Heart left ventricle (tissue), 16 donors: ENCODE measurements around the gene ATF4. TPM values are rescaled to one million over a fixed set of nuclear protein-coding genes. Genes with fewer than 3 reads are reported as not detected.

Experiments used
- ATAC-seq, 4 donors: fragments of 200-7000 bp; cut with Tn5 transposase; one replicate each; pipeline ENCODE4 v1.9.1; 2020 to 2022; ENCODE audit warnings: moderate library complexity in 4 of 4, mild to moderate bottlenecking in 3 of 4, moderate number of reproducible peaks in 1 of 4
- DNase-seq, 5 donors: peaks; one replicate each; pipeline ENCODE4 v3.0.0-alpha.2; 2020
- H3K27ac ChIP-seq, 12 donors: fragments of 200-600 bp; sonication (generic) in 4 of 12; one replicate each; pipeline versions ENCODE4 v1.5.0 to v1.8.0; 2016 to 2022; ENCODE audit warnings: mild to moderate bottlenecking in 2 of 12
- H3K27me3 ChIP-seq, 9 donors: fragments of 200-600 bp; sonication (generic) in 2 of 9; one replicate each; pipeline versions ENCODE4 v1.5.1 to v1.8.0; 2016 to 2022; ENCODE audit warnings: mild to moderate bottlenecking in 3 of 9
- H3K36me3 ChIP-seq, 9 donors: fragments of 200-600 bp; sonication (generic) in 2 of 9; one replicate each; pipeline versions ENCODE4 v1.5.0 to v1.8.0; 2018 to 2022; ENCODE audit warnings: mild to moderate bottlenecking in 2 of 9
- H3K4me1 ChIP-seq, 12 donors: fragments of 200-600 bp; sonication (generic) in 4 of 12; one replicate each; pipeline versions ENCODE4 v1.5.0 to v1.8.0; 2016 to 2022; ENCODE audit warnings: mild to moderate bottlenecking in 3 of 12
- H3K4me3 ChIP-seq, 12 donors: fragments of 200-600 bp; sonication (generic) in 4 of 12; one replicate each; pipeline versions ENCODE4 v1.5.0 to v1.8.0; 2017 to 2022; ENCODE audit warnings: mild to moderate bottlenecking in 9 of 12, moderate library complexity in 4 of 12
- H3K9me3 ChIP-seq, 12 donors: fragments of 200-600 bp; sonication (generic) in 4 of 12; one replicate each; pipeline versions ENCODE4 v1.5.0 to v1.8.0; 2016 to 2022; ENCODE audit warnings: mild to moderate bottlenecking in 1 of 12
- POLR2A ChIP-seq, 2 donors: fragments of 450-650 bp; IDR thresholded peaks; one replicate each; pipeline ENCODE4 v1.6.1; 2017; ENCODE audit warnings: antibody characterized with exemption in 2 of 2, mild to moderate bottlenecking in 2 of 2, moderate library complexity in 2 of 2
- WGBS, 4 donors: extraction: QIAGEN DNeasy Blood & Tissue Kit in 2 of 4; methylation state at CpG; one replicate each; pipeline versions ENCODE4 v1.1.5 to v1.1.7; 2013 to 2018; 5-methylcytosine and 5-hydroxymethylcytosine counted together
- intact Hi-C, 10 donors: fragments of 100-400 bp; cut with DNase I; formaldehyde crosslinking; loops; one replicate each; pipeline versions ENCODE4 v1.11.1 to v1.14.2; 2022
- polyA plus RNA-seq, 2 donors: library from polyadenylated mRNA; stranded (reverse); fragments of 200-250 nt; gene quantifications; one replicate each; pipeline ENCODE4 v1.2.3, GENCODE V29; 2013
- total RNA-seq, 9 donors: library from RNA; depleted of rRNA in 2 of 9; stranded (reverse); fragments of >200 nt in 2 of 9; fragmentation: NEBNext Ultra II Directional in 3 of 9; extraction: Animal tissue kit (Norgen Biotek cat#: 25700) in 3 of 9; gene quantifications; one replicate each; pipeline versions ENCODE4 v1.1.0 to v1.2.4, GENCODE V29; 2016 to 2023
- TF ChIP-seq, protein P1 (sequence below), 12 donors: fragments of 200-600 bp; sonication (generic) in 4 of 12; IDR thresholded peaks; one replicate each; pipeline versions ENCODE4 v1.5.0 to v1.8.0; 2018 to 2022; ENCODE audit warnings: antibody characterized with exemption in 12 of 12, mild to moderate bottlenecking in 5 of 12
- donor health status: ischemic (EF 13 %, LVEDD 7.1; RV severe dilation, severe dysfunction).
- donor health status: healthy with polysubstance abuse.
- donor health status: DM: no; HTN: yes; CAD: no.
- donor health status: DM: no; HTN: no; CAD: no.
- donor health status: ischemic (EF 25% LVEDD 6.9; RV normal size, moderate dysfunction).
- donor health status: ischemic (EF 25% LVEDD 5.7; RV mildly dilated, moderate dysfunction).
- donor health status: healthy.
- donor health status: DM: yes; HTN: yes; CAD: no.
- donor health status: ischemic (EF 35%, LVEDD 5.7; RV mildly dilated, moderate dysfunction).
- donor health status: nonischemic (EF 11% LVEDD 7.7; RV severe dilation, severe dysfunction).
- donor health status: DM: yes; HTN: yes; CAD: no.
- donor health status: PGD.
- donor health status: ischemic (EF 29% LVEDD 5.4; RV normal size, mild dysfunction).
- donor health status: nonischemic (EF 23%, LVEDD 6.1; RV moderate dilation, normal function).

The ATF4 gene
- total and polyA plus RNA-seq, 11 donors = 117 to 458 (median 176) TPM

DNA sequence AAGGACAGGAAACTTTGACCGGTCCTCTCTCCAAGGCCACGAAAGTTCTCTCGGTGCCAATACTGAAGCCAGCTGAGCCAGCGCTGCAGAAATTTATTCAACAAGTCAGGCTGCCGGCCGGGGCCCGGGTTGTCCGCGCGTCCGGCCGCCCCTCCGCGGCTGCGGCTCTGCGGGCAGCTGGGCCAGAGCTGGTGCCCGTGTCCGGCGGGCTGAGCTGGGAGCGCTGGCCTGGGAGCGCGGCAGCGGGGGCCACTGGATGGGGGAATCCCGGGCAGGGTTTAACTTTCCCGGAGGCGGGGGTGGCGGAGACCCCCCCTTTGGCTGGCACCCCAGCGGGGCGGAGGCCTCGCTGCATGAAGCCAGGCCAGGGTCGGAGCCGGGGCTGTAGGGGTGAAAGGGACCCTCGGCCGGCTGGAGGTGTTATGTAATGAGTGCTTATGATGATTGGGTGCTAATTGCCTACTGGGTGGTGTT, 37.9 kb downstream of the ATF4 start:
- ATAC-seq (no peak), DNase-seq (no peak)
- intact Hi-C loops = loop anchor here in 3 of 10 donors (5.0 kb wide), 3 partner anchors 464 to 479 kb away; no protein-coding TSS in a partner anchor
- peaks cover 16 to 73% (median 29%) of the 10 kb centered on the region in 9 donors for H3K27me3 ChIP-seq
- H3K4me3 ChIP-seq = peak overlapping the region in 4 of 12 donors; percentile 5 to 45 (median 10)
- TF ChIP-seq POLR2A (IDR thresholded peaks at IDR 0.05) = no peak
- TF ChIP-seq, protein P1, sequence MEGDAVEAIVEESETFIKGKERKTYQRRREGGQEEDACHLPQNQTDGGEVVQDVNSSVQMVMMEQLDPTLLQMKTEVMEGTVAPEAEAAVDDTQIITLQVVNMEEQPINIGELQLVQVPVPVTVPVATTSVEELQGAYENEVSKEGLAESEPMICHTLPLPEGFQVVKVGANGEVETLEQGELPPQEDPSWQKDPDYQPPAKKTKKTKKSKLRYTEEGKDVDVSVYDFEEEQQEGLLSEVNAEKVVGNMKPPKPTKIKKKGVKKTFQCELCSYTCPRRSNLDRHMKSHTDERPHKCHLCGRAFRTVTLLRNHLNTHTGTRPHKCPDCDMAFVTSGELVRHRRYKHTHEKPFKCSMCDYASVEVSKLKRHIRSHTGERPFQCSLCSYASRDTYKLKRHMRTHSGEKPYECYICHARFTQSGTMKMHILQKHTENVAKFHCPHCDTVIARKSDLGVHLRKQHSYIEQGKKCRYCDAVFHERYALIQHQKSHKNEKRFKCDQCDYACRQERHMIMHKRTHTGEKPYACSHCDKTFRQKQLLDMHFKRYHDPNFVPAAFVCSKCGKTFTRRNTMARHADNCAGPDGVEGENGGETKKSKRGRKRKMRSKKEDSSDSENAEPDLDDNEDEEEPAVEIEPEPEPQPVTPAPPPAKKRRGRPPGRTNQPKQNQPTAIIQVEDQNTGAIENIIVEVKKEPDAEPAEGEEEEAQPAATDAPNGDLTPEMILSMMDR (IDR thresholded peaks at IDR 0.05) = no peak
- 7 to 14% (median 8%) methylated on average over 5 to 34 of the region's 34 CpGs for WGBS, 4 donors
- no peak overlapping the region for H3K27ac ChIP-seq
- H3K9me3 ChIP-seq = no peaks in the 10 kb centered on the region
- H3K4me1 ChIP-seq = peaks cover 0 to 22% (median 0%) of the 10 kb centered on the region in 12 donors
- no peaks in the 10 kb centered on the region for H3K36me3 ChIP-seq

DNA sequence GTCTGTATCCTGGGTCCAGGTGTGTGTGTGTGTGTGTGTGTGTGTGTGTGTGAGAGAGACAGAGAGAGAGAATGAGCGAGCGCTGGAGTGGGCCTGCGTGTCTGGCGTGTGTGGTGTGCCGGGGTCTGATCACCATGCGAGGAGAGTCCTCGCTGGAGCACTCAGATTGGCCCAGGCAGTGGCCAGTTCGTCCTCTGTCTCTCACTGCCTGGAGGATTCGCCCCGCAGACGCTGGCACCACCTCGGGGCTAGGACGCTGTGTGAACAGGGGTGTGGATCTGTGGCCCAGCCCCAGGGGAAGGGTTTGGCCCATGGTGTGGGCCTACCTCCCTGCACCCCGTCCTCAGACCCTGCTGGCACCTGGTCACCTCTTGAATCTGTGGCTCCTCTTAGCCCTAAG, 38.6 kb downstream of the ATF4 start:
- Histone ChIP-seq H3K4me3 (no peak overlapping the region), H3K27ac (no peak overlapping the region), H3K36me3 (no peaks in the 10 kb centered on the region), H3K4me1 (peaks cover 0 to 22% (median 0%) of the 10 kb centered on the region in 12 donors), H3K9me3 (no peaks in the 10 kb centered on the region), H3K27me3 (peaks cover 16 to 73% (median 29%) of the 10 kb centered on the region in 9 donors)
- ATAC-seq (peak in 2 of 4 donors; percentile 11 to 30), DNase-seq (no peak)
- intact Hi-C loops = loop anchor here in 3 of 10 donors (5.0 kb wide), 3 partner anchors 463 to 478 kb away; no protein-coding TSS in a partner anchor
- TF ChIP-seq POLR2A (IDR thresholded peaks at IDR 0.05) = no peak
- WGBS, 4 donors = 77 to 83% (median 82%) methylated on average over 14 of the region's 14 CpGs

DNA sequence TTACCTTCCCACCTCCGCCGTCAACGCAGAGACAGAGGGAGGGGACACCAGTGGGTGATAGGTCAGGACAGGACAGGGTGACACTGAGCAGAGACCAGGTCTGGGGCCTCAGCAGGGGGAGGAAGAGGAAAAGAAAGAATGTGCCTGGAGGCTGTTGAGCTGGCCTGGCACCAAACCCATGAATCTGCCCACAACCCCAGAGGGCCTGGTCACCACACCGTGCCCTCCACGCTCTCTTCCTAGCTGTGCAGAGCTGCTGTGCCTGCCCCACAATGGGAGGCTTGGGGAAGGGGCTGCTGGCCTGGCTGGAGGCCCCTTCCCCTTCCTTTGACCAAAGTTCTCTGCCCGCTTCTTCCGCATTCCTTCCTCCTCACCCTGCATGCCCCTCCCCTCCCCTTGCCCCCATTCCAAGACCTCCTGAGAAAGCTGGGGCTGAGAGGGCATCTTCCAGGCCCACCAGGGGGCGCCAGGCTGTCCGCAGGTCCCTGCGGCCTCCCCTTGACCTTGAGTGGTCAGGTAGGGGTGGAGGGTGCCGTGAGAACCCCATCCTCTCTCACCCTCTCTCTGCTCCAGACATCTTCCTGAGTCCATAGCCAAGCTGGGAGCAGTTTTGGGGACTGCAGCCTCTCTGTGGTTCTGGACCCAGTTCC, 39.2 kb downstream of the ATF4 start:
- ATAC-seq (peak in 2 of 4 donors; percentile 25), DNase-seq (no peak)
- Histone ChIP-seq H3K27ac (no peak overlapping the region), H3K4me1 (peaks cover 0 to 22% (median 0%) of the 10 kb centered on the region in 12 donors), H3K4me3 (no peak overlapping the region), H3K9me3 (no peaks in the 10 kb centered on the region), H3K36me3 (no peaks in the 10 kb centered on the region), H3K27me3 (peaks cover 16 to 71% (median 29%) of the 10 kb centered on the region in 9 donors)
- no peak for TF ChIP-seq POLR2A (IDR thresholded peaks at IDR 0.05)
- TF ChIP-seq, protein P1 (IDR thresholded peaks at IDR 0.05) = peak in 9 of 12 donors; percentile 15 to 39 (median 30)
- 27 to 38% (median 33%) methylated on average over 8 to 11 of the region's 11 CpGs for WGBS, 4 donors
- intact Hi-C loops = loop anchor here in 3 of 10 donors (5.0 kb wide), 3 partner anchors 463 to 478 kb away; no protein-coding TSS in a partner anchor

DNA sequence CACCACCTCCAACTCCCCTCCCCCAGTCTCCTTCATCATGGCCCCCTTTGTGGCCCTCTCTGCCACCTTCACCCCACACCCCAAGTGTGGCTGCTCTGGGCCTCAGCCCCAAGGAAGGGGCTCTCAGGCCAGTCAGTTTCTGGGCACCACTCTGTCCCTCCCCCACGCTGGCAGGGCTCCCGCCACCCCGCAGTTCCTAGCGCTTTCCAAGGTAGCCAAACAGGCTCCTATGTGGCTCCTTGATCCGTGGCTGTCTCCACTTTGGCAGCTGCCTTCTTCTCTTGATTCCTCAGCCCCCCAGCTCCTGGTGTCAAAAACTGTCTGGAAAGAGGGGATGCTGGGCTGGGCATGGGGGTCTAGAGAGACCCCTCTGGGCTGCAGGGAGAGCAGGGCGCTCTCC, 39.8 kb downstream of the ATF4 start:
- H3K9me3 ChIP-seq = no peaks in the 10 kb centered on the region
- ATAC-seq = no peak

More for the DNA sequence above, 39.8 kb downstream of the ATF4 start:
- H3K4me1 ChIP-seq = peaks cover 0 to 22% (median 0%) of the 10 kb centered on the region in 12 donors
- H3K4me3 ChIP-seq = no peak overlapping the region
- no peak overlapping the region for H3K27ac ChIP-seq
- intact Hi-C loops = no loop called here
- H3K27me3 ChIP-seq = peaks cover 16 to 71% (median 29%) of the 10 kb centered on the region in 9 donors
- no peak for DNase-seq
- 49 to 55% (median 54%) methylated on average over 6 of the region's 6 CpGs for WGBS, 4 donors
- TF ChIP-seq POLR2A (IDR thresholded peaks at IDR 0.05) = no peak
- TF ChIP-seq, protein P1 (IDR thresholded peaks at IDR 0.05) = no peak
- no peaks in the 10 kb centered on the region for H3K36me3 ChIP-seq
